ENCODE measurements around the gene SERPINH1. TPM values are rescaled to one million over a fixed set of nuclear protein-coding genes. Genes with fewer than 3 reads are reported as not detected.

The SERPINH1 gene
- total RNA-seq, 1 donor from 2014 or later = 458 TPM

GRCh38 chr11:75555079-75555811 is 6.8 kb upstream of the SERPINH1 start:
- DNase-seq (ENCODE audit: low read depth) = no peak

- DNase-seq (ENCODE audit: low read depth) = no peak
Measured at GRCh38 chr11:75556275-75556674, 5.8 kb upstream of the SERPINH1 start.

GRCh38 chr11:75557666-75558494 is 4.2 kb upstream of the SERPINH1 start:
- DNase-seq (ENCODE audit: low read depth) = no peak

- DNase-seq (ENCODE audit: low read depth) = peak; percentile 55
Measured at GRCh38 chr11:75558939-75559843, 2.9 kb upstream of the SERPINH1 start.

GRCh38 chr11:75560644-75561043 is 1.4 kb upstream of the SERPINH1 start:
- DNase-seq (ENCODE audit: low read depth) = no peak

GRCh38 chr11:75561426-75562047 is 516 bp upstream of the SERPINH1 start:
- DNase-seq (ENCODE audit: low read depth) = no peak

- no peak for DNase-seq (ENCODE audit: low read depth)
Measured at GRCh38 chr11:75562836-75563484, 907 bp downstream of the SERPINH1 start.

GRCh38 chr11:75563501-75563977 is 1.5 kb downstream of the SERPINH1 start:
- no peak for DNase-seq (ENCODE audit: low read depth)

GRCh38 chr11:75563978-75564552 is 2.0 kb downstream of the SERPINH1 start:
- peak; percentile 43 for DNase-seq (ENCODE audit: low read depth)

- DNase-seq (ENCODE audit: low read depth) = peak; percentile 74
Measured at GRCh38 chr11:75565221-75565814, 3.3 kb downstream of the SERPINH1 start.

GRCh38 chr11:75565916-75566762 is 4.1 kb downstream of the SERPINH1 start:
- no peak for DNase-seq (ENCODE audit: low read depth)

- no peak for DNase-seq (ENCODE audit: low read depth)
Measured at GRCh38 chr11:75566763-75567279, 4.8 kb downstream of the SERPINH1 start.

GRCh38 chr11:75567971-75568370 is 5.9 kb downstream of the SERPINH1 start:
- DNase-seq (ENCODE audit: low read depth) = no peak

- DNase-seq (ENCODE audit: low read depth) = no peak
Measured at GRCh38 chr11:75568616-75569219, 6.7 kb downstream of the SERPINH1 start.

- no peak for DNase-seq (ENCODE audit: low read depth)
Measured at GRCh38 chr11:75570559-75571139, 8.6 kb downstream of the SERPINH1 start.

- DNase-seq (ENCODE audit: low read depth) = no peak
Measured at GRCh38 chr11:75571625-75572024, 9.6 kb downstream of the SERPINH1 start.

- DNase-seq (ENCODE audit: low read depth) = no peak
Measured at GRCh38 chr11:75572744-75573143, 10.7 kb downstream of the SERPINH1 start.

All from renal cortical epithelial cell (primary cell).